IPS-20b (cell line): ENCODE data around the gene DGKK.
"Not testable (repeated sequence)": the region's sequence is repeated elsewhere in the genome, so short reads cannot be mapped to it uniquely, and the experiment has no call there.

ENCODE experiments used
- H3K27ac ChIP-seq: one replicate; pipeline ENCODE4 v1.5.1; 2013; ENCODE audit warnings: low read length
- H3K27me3 ChIP-seq: 2 replicates; pipeline ENCODE4 v1.6.1; 2013; ENCODE audit warnings: mild to moderate bottlenecking, low read length, inconsistent platforms; ENCODE audit not compliant: insufficient read depth
- H3K36me3 ChIP-seq: 2 replicates; pipeline ENCODE4 v1.6.1; 2013; ENCODE audit warnings: low read depth, mild to moderate bottlenecking, inconsistent platforms, low read length, moderate library complexity; ENCODE audit not compliant: insufficient read depth
- H3K4me1 ChIP-seq: 2 replicates; pipeline ENCODE4 v1.6.1; 2013; ENCODE audit warnings: mild to moderate bottlenecking, control low read depth, inconsistent platforms, low read length, moderate library complexity; ENCODE audit not compliant: insufficient read depth
- H3K4me3 ChIP-seq: 2 replicates; pipeline ENCODE4 v1.5.1; 2013; ENCODE audit warnings: mild to moderate bottlenecking, low read length, inconsistent platforms
- H3K9ac ChIP-seq: 2 replicates; pipeline ENCODE4 v1.6.1; 2013; ENCODE audit warnings: low read depth, mild to moderate bottlenecking, inconsistent platforms, low read length, moderate library complexity
- H3K9me3 ChIP-seq: 2 replicates; pipeline ENCODE4 v1.6.1; 2013; ENCODE audit warnings: mild to moderate bottlenecking, low read depth, low read length, inconsistent platforms; ENCODE audit not compliant: insufficient read depth

Gene DGKK

DNA sequence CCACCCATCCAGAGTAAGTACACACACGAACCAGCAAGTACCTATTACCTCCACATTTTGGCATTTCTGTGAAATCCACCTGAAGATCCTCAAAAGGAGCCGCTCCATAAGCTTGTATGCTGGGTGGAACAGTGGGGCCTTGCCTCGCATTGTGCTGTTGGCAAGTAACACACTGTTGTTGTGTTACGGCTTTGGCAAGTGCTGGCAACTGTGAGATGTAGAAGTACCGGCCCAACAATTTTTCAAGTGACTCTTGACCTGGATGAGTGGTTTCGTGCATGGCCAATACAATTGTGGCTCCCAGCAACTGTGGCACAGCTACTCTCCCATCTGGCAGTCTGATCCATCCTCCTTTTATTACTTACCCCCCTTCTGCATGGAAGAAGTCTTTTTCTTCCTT lies 137.3 kb downstream of the DGKK start:
- Histone ChIP-seq H3K27me3 (no peaks in the 10 kb centered on the region), H3K4me1 (no peaks in the 10 kb centered on the region), H3K27ac (no peak overlapping the region), H3K36me3 (no peaks in the 10 kb centered on the region), H3K9ac (no peak overlapping the region), H3K4me3 (no peak overlapping the region), H3K9me3 (no peaks in the 10 kb centered on the region)

DNA sequence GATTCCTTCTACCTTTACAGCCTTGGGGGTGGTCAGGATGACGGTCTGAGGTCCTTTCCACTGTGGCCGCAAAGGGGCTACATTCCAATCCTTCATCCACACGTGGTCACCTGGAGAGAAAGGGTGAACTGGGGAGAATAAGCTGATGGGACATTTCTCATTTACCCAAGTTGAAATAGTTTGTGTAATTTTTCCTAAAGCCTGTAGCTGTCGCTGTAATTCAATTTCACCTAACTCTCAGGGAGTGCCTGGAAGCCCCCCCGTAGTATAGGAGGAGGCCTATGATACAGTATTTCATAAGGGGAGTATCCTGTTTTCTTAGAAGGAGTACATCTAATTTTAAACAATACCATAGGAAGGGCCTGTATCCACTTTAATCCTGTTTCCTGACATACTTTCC lies 138.0 kb downstream of the DGKK start:
- H3K27ac ChIP-seq, H3K9ac ChIP-seq, H3K4me3 ChIP-seq, H3K36me3 ChIP-seq, H3K4me1 ChIP-seq, H3K27me3 ChIP-seq, H3K9me3 ChIP-seq: not testable (repeated sequence)

DNA sequence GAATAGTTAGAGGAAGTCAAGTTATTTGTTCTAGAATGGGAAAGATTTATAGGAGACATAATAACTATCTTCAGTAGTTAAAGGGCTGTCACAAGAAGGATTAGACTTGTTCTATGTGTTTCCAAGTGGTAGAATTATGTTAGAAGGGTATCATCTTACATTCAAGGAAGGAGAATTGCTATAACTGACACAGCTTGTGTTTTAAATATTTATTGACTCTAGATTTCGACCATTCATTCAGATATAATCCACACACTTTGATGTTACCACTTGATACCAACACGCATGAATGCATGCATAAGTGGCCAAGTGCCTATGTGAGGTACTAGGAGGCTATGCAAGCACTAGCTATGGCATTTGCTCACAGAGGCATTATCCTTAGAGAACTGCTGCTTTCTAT lies 143.4 kb downstream of the DGKK start:
- Histone ChIP-seq H3K27ac (no peak overlapping the region), H3K4me1 (no peaks in the 10 kb centered on the region), H3K4me3 (no peak overlapping the region), H3K27me3 (no peaks in the 10 kb centered on the region), H3K36me3 (no peaks in the 10 kb centered on the region), H3K9me3 (no peaks in the 10 kb centered on the region), H3K9ac (no peak overlapping the region)
